ENCODE results near the gene CALU.

CALU gene

DNA sequence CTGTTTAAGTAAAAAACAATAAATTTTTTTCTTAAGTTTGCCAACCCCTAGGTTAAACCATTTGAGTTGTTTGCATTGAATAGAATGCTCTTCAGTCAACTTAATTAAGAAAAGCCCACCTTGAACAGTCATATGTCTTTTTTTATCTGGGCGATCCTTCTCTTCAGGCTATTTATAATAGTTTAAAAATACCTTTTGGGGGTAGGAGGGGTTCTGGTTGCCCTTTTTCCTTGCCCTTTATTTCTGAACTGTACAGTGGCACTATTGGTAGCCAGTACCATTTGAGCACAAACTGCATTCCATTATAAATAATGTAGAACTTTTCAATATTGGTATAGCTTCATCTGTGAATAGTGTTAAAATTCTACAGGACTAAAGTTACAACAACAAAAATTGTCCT lies 13.1 kb downstream of the CALU start:
- no peak for DNase-seq

DNA sequence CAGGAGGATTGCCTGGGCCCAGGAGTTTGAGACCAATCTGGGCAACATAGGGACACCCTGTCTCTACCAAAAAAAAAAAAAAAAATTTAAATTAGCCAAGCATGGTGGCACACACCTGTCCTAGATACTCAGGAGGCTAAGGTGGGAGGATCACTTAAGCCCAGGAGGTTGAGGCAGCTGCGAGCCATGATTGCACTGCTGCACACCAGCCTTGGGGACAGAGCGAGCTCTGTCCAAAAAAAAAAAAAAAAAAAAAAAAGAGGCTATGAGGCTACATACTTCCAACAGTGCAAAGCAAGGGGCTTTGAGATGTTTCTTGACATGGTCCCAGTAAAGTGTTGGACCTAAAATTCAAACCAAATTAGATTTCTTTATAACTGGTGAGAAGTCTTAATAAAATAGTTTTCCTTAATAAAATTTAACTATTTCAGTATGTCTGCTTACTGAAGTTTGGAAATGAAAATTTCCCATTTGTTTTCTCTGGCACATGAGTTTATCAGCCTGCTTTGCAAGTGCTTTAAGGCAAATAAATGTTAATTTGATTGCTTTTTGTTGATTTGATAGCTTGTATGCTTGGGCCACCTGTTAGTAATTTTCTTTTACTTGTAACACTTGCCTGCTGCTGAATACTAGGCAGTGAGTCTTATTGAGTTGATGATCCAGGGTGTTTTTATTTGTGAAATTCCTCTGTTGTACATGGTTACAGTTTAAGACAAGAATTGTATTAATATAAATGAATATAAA lies 16.1 kb downstream of the CALU start:
- DNase-seq, result no peak

DNA sequence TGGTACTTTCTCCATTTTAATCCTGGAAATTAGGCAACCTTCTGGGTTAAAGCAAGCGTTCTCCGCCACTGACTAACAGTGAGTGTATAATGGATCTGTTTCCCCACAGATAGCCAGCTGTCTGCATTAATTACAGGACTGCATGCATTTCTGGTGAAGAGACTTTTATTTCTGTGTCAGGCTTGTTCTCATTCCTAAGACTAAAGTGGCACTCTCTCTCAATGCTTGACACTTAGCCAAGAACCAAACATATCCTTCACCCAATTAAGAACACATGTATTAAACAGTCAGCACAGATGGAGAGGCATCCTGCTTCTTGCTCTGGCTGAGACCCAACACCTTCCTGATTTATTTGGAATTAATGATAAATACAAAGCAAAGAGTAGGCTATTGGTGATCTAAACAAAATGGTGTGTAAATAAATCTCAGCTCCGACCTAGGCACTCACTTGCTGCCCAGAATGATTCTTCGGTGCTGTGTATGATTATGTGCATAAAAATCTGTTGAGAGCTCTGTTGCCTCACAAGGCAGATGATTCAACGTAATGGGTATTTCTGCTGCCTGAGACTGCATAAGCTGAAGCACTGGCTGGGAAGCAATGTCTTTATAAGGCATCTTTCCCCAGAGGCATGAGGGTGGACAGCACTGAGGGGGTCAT lies 16.8 kb downstream of the CALU start:
- no peak for DNase-seq

GRCh38 chr7:128757203-128757602 lies 18.0 kb downstream of the CALU start:
- DNase-seq, result no peak

DNA sequence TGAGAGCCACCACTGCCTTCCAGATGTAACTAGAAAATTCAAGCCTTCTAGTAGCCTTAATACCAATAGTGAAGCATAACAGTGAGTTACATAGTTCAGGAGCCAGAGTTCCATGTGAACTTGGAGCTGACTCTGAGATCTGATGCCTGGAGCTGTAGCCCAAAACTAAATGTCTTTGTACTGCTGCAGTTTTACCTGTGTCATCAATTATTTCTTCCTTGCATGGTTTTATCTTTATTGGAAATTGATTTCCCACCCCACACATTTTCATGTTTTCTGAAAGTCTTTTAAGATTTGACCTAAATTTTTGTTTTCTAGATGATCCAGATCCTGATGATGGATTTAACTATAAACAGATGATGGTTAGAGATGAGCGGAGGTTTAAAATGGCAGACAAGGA lies 19.4 kb downstream of the CALU start:
- no peak for DNase-seq

DNA sequence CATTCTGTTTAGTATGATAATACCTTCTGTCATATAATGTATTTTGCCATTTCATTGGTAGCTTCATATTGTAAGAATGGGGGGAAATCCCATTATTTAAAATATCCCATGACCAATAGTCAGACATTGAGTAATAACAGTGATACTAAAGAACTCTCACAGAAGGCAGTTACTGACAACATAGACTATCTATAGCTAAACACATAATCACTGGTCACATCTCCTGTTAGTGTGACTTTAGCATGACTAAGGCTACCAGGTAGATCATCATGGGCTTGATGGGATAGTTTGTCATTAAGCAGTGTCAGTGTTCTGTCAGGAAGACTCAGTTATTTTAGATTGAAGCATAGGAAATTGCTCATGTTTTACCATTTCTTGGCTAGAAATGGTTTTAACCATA lies 20.1 kb downstream of the CALU start:
- peak in 2 of 4 experiments; percentile 28 to 42 for DNase-seq

- no peak for DNase-seq
Observed at GRCh38 chr7:128763541-128763940, 24.4 kb downstream of the CALU start.

DNA sequence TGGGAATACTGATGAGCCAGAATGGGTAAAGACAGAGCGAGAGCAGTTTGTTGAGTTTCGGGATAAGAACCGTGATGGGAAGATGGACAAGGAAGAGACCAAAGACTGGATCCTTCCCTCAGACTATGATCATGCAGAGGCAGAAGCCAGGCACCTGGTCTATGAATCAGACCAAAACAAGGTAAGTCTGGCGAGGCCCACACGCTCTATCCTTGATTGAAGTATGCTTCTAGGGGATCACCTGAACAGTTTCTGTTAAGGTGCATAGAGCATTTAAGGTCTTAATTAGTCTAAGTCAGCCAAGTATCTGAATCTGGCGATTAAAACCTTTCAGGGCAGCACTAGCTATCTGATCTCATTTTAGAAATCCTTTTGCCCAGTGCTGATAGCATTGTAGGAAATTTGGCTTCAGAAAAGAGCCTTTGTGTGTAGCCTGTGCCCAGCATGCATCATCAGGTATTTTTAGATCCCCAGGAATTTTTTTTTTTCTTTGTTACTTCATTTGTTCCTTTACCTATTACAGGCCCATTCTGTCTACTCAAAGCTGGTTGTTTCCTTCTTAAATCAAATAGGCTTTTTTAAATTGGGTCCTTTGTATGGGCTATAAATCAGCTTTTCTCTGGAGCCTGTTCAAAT lies 28.4 kb downstream of the CALU start:
- DNase-seq, result no peak

DNA sequence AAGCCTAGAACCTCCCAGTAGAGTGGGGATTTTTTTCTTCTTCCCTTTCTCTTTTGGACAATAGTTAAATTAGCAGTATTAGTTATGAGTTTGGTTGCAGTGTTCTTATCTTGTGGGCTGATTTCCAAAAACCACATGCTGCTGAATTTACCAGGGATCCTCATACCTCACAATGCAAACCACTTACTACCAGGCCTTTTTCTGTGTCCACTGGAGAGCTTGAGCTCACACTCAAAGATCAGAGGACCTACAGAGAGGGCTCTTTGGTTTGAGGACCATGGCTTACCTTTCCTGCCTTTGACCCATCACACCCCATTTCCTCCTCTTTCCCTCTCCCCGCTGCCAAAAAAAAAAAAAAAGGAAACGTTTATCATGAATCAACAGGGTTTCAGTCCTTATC lies 31.1 kb downstream of the CALU start:
- no peak for DNase-seq

DNA sequence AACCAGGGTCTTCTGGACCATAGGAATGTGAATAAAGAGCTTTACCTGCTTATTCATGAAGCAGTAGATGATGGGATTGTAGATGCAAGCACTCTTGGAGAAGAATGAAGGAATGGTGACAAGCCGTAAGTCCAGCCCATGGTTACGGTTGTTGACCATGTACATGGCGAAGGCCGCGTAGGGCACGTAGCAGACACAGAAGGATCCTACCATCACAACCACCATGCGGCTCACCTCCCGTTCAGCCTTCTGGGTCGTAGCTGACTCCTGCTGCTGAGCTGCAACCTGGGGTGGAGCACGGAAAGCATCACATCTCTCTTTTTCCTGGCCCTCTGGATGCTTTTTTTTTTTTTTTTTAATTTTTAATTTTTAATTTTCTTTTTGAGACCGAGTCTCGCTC lies 34.4 kb downstream of the CALU start:
- no peak for DNase-seq

DNA sequence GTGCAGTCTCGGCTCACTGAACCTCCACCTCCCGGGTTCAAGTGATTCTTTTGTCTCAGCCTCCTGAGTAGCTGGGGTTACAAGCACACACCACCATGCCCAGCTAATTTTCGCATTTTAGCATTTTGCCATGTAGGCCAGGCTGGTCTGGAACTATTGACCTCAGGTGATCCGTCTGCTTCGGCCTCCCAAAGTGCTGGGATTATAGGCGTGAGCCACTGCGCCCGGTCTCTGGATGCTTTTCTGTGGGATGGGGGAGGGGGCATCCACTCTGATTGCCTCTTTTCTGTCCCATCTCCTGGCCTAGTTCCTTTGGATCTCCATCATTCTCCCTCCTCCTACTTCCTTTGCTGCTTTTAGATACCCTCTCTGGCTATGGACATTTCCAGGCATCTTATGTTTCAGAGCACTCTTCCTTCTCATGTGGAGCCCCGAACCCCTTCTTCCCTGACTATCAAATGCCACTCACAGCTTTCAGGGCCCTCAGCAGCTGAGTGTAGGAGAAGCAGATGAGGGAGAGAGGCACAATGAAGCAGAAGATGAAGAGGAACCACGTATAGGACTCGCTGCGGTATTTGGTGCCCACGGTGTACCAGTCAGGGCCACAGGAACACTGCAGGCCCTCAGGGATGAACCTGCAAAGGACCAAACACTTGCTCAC lies 35.0 kb downstream of the CALU start:
- DNase-seq, result no peak

GRCh38 chr7:128774921-128775320 lies 35.8 kb downstream of the CALU start:
- no peak for DNase-seq

GRCh38 chr7:128775744-128776474 lies 36.8 kb downstream of the CALU start, which contains the start of gene OPN1SW:
OPN1SW (minus strand) TSS chr7:128775794; CDS start chr7:128775781, 13 bp downstream.
- no peak for DNase-seq

DNA sequence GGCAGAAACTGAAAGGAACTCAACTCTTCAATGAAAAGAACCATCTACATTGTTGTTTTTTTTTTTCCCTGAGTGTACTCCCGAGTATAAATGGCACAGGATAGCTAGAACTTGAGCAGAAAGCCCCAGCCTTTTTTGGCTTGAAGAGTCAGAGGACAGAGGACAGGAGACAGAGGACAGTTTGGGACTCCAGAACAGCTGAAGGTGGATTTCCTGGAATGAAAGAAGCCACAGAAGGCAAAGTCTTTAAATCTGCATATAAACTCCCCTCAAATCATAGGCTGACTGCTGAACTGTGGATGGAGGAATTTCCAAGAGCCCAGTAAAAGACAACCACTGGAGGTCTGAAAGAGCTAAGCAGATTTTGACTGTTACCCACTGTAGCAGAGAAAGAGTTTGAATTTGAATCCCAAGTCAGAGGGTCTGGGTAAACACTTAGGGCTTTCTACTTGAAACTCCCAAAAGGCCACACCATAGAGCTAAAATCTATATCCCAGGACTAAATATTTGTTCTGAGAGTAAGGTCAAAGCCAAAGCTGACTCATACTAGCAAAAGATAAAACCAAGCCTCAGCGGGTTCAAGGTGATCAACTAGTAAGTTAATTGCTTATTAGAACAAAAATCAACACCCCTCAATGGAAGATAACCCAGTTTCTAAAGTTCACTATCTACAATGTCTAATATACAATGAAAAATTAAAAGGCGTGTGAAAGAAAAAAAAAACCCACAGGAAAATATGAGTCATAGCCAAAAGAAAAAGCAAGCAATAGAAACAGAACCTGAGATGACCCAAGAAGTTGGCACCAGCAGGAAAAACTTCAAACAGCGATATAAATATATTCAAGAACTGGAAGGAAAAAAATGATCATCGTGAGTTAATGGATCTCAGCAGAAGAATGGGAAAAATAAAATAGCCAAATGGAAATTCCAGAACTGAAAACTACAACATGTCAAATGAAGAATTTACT lies 38.3 kb downstream of the CALU start:
- no peak for DNase-seq

GRCh38 chr7:128778946-128779345 lies 39.8 kb downstream of the CALU start:
- DNase-seq, result no peak

DNA sequence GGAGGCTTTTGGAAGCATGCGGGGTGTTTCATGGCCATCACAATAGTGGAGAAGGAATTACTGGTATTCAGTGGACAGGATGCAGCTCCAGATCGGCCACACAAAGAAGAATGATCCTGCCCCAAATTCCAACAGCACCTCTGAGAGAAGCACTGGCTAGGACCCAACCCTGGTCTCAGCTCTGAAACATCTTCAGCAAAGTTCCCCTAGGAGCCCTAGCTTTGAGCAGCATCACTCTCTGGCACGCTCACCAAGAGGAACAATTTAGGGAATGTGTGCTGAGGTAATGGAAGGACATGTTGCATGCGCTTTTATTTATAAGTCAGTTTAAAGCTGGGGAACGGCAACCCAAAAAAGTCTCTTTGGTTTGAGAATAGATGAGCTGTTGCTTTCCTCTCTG lies 42.0 kb downstream of the CALU start:
- DNase-seq, result no peak

GRCh38 chr7:128781851-128782250 lies 42.7 kb downstream of the CALU start:
- no peak for DNase-seq

- peak in 1 of 4 experiments; percentile 26 for DNase-seq
Observed at GRCh38 chr7:128783143-128783861, 44.1 kb downstream of the CALU start.

GRCh38 chr7:128785738-128786137 lies 46.6 kb downstream of the CALU start:
- peak in 2 of 4 experiments; percentile 16 to 42 for DNase-seq

Data from suppressor macrophage (primary cell).